SKM-1 (cell line): ENCODE data around the gene GPC5.
"Not testable (repeated sequence)": the region's sequence is repeated elsewhere in the genome, so short reads cannot be mapped to it uniquely, and the experiment has no call there.

Experiments used
- DNase-seq: peaks from one replicate; lab custom pipeline; 2025; ENCODE audit not compliant: unreplicated experiment; lab: John Stamatoyannopoulos, UW

GPC5 gene

GRCh38 chr13:91644806-91645205 is 246.4 kb downstream of the GPC5 start:
- DNase-seq = no peak

DNA sequence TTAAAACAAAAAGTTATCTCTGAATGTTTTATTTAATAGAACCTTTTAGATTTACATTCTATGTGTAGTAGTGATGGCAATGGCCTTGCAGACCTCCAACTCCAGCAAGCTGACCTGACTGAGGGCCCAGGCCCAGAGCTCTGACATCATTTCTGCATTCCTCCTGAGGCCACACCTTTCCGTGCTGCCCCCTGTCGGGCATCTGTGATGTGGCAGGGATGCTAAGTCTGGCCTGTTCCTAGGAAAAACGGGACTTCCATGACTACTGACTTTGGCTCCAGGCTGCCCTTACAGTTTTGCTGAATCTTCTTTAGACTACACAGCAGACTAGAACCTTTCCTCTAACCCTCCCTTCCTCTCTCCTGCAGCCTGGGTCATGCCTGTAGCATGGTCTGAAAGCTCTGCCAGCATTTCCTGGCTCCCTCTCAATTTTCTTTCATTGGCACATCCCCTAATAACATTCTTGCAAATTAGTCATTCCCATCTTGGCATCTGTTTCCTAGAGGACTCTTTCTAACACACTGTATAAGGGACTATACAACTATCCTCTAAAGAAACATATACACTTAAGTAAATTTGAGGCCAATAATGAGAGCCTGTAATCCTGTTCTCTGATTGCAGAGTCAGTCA is 249.1 kb downstream of the GPC5 start:
- DNase-seq = no peak

DNA sequence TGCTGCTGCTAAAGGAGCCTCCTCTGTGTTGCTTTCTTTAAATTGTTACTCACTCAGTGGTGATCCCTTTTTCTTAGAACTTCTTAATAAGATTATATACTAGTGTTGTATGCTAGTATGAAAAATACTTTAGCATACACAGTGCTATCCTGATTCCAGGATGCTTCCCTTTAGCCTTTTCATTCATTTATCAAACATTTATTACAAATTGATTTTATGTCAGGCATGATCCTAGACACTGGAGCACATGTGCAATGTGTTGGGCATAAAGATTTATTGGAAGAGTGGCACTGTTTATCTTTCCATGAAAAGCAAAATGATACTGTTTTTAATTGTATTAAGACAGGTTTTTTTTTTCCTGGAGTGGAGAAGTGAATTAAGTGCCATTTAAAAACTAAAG is 249.6 kb downstream of the GPC5 start:
- DNase-seq = no peak

- no peak for DNase-seq
Observed at GRCh38 chr13:91649456-91649855, 251.0 kb downstream of the GPC5 start.

DNA sequence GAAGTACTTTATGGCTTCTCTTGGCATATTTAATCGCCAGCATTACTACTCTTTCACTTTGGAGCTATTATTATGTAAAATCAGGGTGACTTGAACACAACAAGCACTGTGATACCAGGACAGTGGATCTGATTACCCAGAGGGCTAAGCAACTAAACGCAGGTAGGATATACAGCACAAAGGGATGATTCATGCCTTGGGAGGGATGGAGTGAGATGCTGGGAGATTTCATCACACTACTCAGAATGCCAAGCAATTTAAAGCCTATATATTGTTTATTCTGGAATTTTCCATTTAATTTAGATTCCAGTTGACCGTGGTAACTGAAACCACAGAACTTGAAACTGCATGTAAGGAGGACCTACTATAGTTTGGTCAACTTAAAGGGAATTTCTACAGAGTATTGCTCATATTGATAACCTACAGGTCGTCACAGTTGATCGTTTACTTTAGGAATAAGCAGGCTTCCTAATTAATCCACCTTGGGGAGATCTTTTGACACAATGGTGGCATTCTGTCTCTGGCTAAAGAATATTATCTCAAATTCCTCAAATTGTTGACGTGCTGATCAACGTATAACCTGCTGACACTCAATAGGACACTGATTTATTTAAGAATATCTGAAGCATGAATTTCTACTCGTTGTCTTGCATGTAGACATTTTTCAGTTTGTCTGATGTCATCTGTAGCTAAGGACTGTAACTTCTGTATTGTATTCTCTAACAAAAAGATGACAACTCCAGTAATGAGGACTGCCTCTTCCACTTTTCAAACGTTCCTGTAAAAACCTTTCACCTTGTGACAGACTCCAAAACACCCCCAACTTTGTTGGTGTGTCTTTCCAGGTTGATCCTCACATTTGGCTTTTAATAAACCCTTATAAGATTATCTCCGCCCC is 254.2 kb downstream of the GPC5 start:
- no peak for DNase-seq

DNA sequence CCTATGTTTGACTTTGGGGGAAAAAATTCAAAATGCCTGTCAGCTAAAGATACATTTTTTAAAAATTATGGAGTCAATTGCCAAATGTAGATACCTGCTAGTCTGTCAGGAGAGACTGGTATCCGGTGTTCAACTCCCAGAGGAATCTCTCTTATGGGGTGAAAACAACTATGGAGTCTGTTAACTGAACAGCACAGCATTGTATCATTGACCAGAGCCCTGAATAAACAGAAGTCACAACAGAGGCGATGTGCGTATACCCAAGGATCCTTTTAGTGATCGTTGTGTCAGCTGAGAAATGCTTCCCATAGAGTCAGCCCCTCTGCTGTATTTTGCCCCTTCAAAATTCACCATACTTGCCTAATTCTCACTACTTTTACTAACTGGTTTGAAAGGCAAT is 257.3 kb downstream of the GPC5 start:
- no peak for DNase-seq

DNA sequence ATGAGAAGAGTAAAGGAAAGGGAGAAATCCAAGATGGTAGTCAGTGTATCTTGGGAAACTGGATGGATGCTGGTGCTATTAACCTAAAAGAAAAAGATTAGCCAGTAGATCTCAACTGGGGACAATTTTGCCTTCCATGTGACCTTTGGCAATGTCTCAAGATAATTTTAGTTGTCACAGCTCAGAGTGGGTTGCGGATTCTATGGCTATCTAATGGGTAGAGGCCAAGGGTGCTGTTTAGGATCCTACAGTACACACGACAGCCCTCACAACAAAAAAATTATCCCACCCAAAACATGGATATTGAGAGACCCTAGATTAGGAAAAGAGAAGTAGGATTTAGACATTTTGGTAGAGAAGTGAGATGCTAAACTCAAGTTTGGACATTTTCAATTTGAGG is 258.9 kb downstream of the GPC5 start:
- DNase-seq = no peak

- no peak for DNase-seq
Observed at GRCh38 chr13:91659256-91660075, 261.0 kb downstream of the GPC5 start.

GRCh38 chr13:91660076-91660415 is 261.6 kb downstream of the GPC5 start:
- no peak for DNase-seq

- DNase-seq = no peak
Observed at GRCh38 chr13:91661692-91662490, 263.5 kb downstream of the GPC5 start.

DNA sequence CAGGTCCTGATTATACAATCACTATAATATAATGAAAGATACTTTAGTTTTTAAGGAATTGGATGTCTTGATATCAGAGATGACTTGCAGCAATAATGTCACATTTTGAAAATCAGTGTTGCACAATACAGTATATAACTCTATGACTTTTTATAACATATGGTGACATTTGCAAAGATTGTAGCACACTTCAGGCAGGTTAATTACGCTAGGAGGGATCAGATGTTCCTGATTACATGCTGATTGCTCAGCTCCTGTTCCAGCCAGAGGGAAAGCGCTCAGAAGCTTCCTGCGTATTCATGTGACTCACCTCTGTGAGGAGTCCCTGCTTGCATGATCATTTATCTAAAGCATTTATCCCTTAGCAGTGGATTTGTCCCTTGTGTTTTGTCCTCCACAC is 265.6 kb downstream of the GPC5 start:
- DNase-seq = no peak

GRCh38 chr13:91667486-91667885 is 269.1 kb downstream of the GPC5 start:
- no peak for DNase-seq

GRCh38 chr13:91668866-91669495 is 270.6 kb downstream of the GPC5 start:
- DNase-seq = no peak

DNA sequence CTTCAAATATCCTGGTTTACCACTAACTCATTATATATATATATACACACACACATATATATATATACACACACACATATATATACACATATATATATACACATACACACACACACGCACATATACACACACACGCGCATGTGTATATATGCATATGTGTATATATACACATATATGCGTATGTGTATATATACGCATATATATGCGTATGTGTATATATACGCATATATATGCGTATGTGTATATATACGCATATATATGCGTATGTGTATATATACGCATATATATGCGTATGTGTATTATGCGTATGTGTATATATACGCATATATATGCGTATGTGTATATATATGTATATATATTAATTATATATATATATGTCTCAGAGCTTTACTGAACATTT is 275.9 kb downstream of the GPC5 start:
- not testable (repeated sequence) for DNase-seq

- DNase-seq = no peak
Observed at GRCh38 chr13:91684746-91685145, 286.3 kb downstream of the GPC5 start.

- DNase-seq = no peak
Observed at GRCh38 chr13:91690944-91691343, 292.5 kb downstream of the GPC5 start.

GRCh38 chr13:91693466-91693865 is 295.0 kb downstream of the GPC5 start:
- DNase-seq = no peak

GRCh38 chr13:91698308-91698707 is 299.9 kb downstream of the GPC5 start:
- no peak for DNase-seq

DNA sequence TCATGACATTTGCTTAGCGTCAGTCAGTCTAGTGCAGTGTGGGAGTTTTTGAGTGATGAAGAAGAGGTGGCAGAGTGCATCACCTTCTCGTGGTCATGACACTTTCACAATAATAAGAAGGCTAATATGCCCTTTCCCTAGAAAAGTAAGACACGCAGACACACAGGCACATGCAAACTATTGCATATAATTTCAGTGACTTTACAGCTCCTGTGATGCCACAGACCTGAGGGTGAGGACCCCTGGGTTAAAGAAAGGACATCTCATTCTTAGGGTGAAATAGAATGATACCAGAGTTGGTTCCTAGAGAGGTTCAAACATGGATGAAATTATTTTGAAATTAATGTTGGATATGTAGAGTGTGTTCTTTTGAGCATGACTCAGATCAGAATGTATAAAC is 300.3 kb downstream of the GPC5 start:
- no peak for DNase-seq

DNA sequence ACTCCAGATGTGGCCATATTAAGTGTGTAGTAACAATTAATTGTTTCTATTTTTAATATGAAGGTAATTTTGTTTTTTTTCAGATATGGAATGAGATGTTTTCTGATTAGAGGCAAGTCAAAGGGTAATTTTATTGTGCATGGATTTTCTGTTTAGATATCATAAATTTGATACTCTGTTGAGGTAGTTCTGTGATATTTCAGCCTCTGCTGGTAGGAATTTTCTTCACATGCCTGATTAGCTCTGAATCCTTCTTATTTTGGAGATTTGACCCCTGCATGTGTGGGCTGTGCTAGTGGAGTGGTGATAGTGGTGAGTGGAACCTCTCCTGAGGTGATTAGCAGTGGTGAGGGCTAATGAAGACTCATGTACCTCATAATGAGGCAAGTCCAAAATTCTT is 301.4 kb downstream of the GPC5 start:
- no peak for DNase-seq

GRCh38 chr13:91701975-91702374 is 303.6 kb downstream of the GPC5 start:
- DNase-seq = no peak
